K562 (cell line): ENCODE measurements around the gene BANP. TPM values are rescaled to one million over a fixed set of nuclear protein-coding genes. Genes with fewer than 3 reads are reported as not detected.

Source experiments
- ATAC-seq: fragments of 200-7000 bp; cut with Tn5 transposase; 3 replicates; pipeline ENCODE4 v1.9.1; 2020; ENCODE audit warnings: moderate library complexity
- BruUV-seq: library from RNA; stranded (reverse); fragments of 400-500 nt; replicated peaks from 2 replicates; lab custom pipeline; 2021; lab: Mats Ljungman, UMichigan
- CTCF ChIA-PET: fragments of 300-600 bp; formaldehyde crosslinking; extraction: SDS; loops from one replicate; lab custom pipeline; 2021; ENCODE audit warnings: low intra/inter-chr PET ratio; lab: Yijun Ruan, JAX
- POLR2A ChIA-PET: fragments of 300-600, 350-650 bp; sonication (Branson Sonifier 250); formaldehyde crosslinking; extraction: SDS; loops from one replicate; lab custom pipeline; 2021; ENCODE audit warnings: antibody characterized with exemption, inconsistent platforms; lab: Yijun Ruan, JAX
- DNase-seq, 4 experiments: peaks; one replicate each; pipeline versions ENCODE4 v3.0.0 to v3.0.0-alpha.2; 2011 to 2018; ENCODE audit warnings: low spot score in 3 of 4, mixed read lengths in 3 of 4; ENCODE audit errors: extremely low read depth in 1 of 4
- FAIRE-seq: peaks from 2 replicates; lab custom pipeline; 2011; peaks lifted over from hg19 to GRCh38; lab: Jason Lieb, UNC
- H2AFZ ChIP-seq: 2 replicates; pipeline ENCODE4 v1.6.0; 2011; ENCODE audit warnings: low read depth, low read length, control low read depth, inconsistent platforms
- H3K27ac ChIP-seq: fragments of 200-600 bp; 3 replicates; pipeline ENCODE4 v1.8.0; 2011; ENCODE audit warnings: low read depth, mild to moderate bottlenecking, control low read depth, inconsistent platforms, low read length, moderate library complexity, mixed read lengths; ENCODE audit errors: extremely low read depth
- H3K27me3 ChIP-seq, 2 experiments: fragments of 300-600 bp in 1 of 2; 2 replicates in 1 of 2; 3 replicates in 1 of 2; pipeline versions ENCODE4 v1.6.0 to v1.8.0; 2011; ENCODE audit warnings: inconsistent platforms in 2 of 2, low read length in 2 of 2, mild to moderate bottlenecking in 1 of 2, mixed read lengths in 1 of 2, moderate library complexity in 1 of 2; ENCODE audit not compliant: control insufficient read depth in 2 of 2, insufficient read depth in 2 of 2
- H3K36me3 ChIP-seq: fragments of 300-600 bp; 3 replicates; pipeline ENCODE4 v1.8.0; 2011; ENCODE audit warnings: mild to moderate bottlenecking, low read length, inconsistent platforms; ENCODE audit not compliant: control insufficient read depth, insufficient read depth
- H3K4me1 ChIP-seq, 2 experiments: fragments of 200-600 bp in 1 of 2; replicated peaks in 1 of 2; 2 replicates in 1 of 2; 3 replicates in 1 of 2; pipeline versions ENCODE4 v1.5.1 to v1.8.0; 2011; ENCODE audit warnings: inconsistent platforms in 2 of 2, low read length in 2 of 2, mild to moderate bottlenecking in 1 of 2, mixed read lengths in 1 of 2, moderate library complexity in 1 of 2; ENCODE audit not compliant: control insufficient read depth in 2 of 2, insufficient read depth in 2 of 2
- H3K4me2 ChIP-seq: 2 replicates; pipeline ENCODE4 v1.6.1; 2011; ENCODE audit warnings: low read length, control low read depth, inconsistent platforms, mixed read lengths; ENCODE audit not compliant: insufficient read depth
- H3K4me3 ChIP-seq: fragments of 200-600 bp; sonication (generic), shearing (Covaris generic); 2 replicates; pipeline ENCODE4 v1.5.1; 2016; ENCODE audit warnings: control low read depth, inconsistent platforms
- H3K79me2 ChIP-seq: fragments of 200-600 bp; 3 replicates; pipeline ENCODE4 v1.8.0; 2011; ENCODE audit warnings: low read length, inconsistent platforms; ENCODE audit not compliant: control insufficient read depth, insufficient read depth
- H3K9ac ChIP-seq, 2 experiments: 2 replicates each; pipeline versions ENCODE4 v1.6.0 to v1.6.1; 2011; ENCODE audit warnings: low read depth in 2 of 2, low read length in 2 of 2, control low read depth in 1 of 2, inconsistent platforms in 1 of 2, mild to moderate bottlenecking in 1 of 2, mixed read lengths in 1 of 2; ENCODE audit not compliant: insufficient read depth in 1 of 2
- H3K9me1 ChIP-seq: one replicate; pipeline ENCODE4 v1.6.0; 2011; ENCODE audit warnings: inconsistent platforms, mild to moderate bottlenecking, low read length, moderate library complexity; ENCODE audit not compliant: control insufficient read depth, insufficient read depth
- H3K9me3 ChIP-seq: replicated peaks from 2 replicates; pipeline ENCODE4 v1.5.1; 2011; ENCODE audit warnings: low read depth, low read length, inconsistent platforms; ENCODE audit not compliant: control insufficient read depth, insufficient read depth
- H4K20me1 ChIP-seq: replicated peaks from 2 replicates; pipeline ENCODE4 v1.6.1; 2011; ENCODE audit warnings: low read length, inconsistent platforms, mixed read lengths; ENCODE audit not compliant: control insufficient read depth, insufficient read depth
- BCOR ChIP-seq: fragments of 450-650 bp; IDR thresholded peaks from 2 replicates; pipeline ENCODE4 v1.6.1; 2016
- HNRNPUL1 ChIP-seq: fragments of 200-400 bp; formaldehyde crosslinking; IDR thresholded peaks from 2 replicates; pipeline ENCODE4 v1.6.1; 2017; ENCODE audit warnings: low read length
- NFE2L1 ChIP-seq: fragments of 450-650 bp; IDR thresholded peaks from 2 replicates; pipeline ENCODE4 v1.6.1; 2016; ENCODE audit warnings: missing genetic modification characterization, low read depth, mild to moderate bottlenecking, missing compliant biosample characterization, moderate library complexity, borderline replicate concordance
- SIRT6 ChIP-seq: IDR thresholded peaks from one replicate; pipeline ENCODE4 v1.6.1; 2012; ENCODE audit warnings: low read depth, mild to moderate bottlenecking, control low read depth, inconsistent platforms, low read length, moderate library complexity
- SLC30A9 ChIP-seq: fragments of 250-450 bp; sonication (Bioruptor Pico); IDR thresholded peaks from 2 replicates; pipeline ENCODE4 v1.8.0; 2022; ENCODE audit warnings: mild to moderate bottlenecking, moderate library complexity
- WGBS: fragments of 100-300 bp; shearing (Covaris generic); methylation state at CpG from one replicate; pipeline ENCODE4 v1.1.6; 2016; ENCODE audit warnings: low coverage, mixed read lengths; ENCODE audit not compliant: insufficient coverage; ENCODE audit errors: missing lambda C conversion rate; 5-methylcytosine and 5-hydroxymethylcytosine counted together
- in situ Hi-C: fragments of 300-500 bp; cut with MboI; formaldehyde crosslinking; loops from 4 replicates; pipeline ENCODE4 v1.15.0; 2018; ENCODE audit warnings: inconsistent platforms, mixed read lengths
- intact Hi-C: fragments of 100-400 bp; cut with micrococcal nuclease; formaldehyde crosslinking; loops from 2 replicates; pipeline ENCODE4 v1.14.2; 2022
- polyA plus RNA-seq, 8 experiments: library from polyadenylated mRNA; depleted of rRNA in 4 of 8; stranded (reverse) in 5 of 8; unstranded in 3 of 8; fragments of >200 nt; fragmentation: Nextera tagmentation in 2 of 8; fragmentation: Illumina TruSeq in 1 of 8; extraction: Ambion mirVana in 2 of 8; extraction: Trizol in 1 of 8; gene quantifications; 2 replicates each; pipeline versions ENCODE4 v1.2.1 to v1.2.3, GENCODE V29; 2011 to 2014; ENCODE audit warnings: inconsistent platforms in 1 of 8, missing spikeins in 1 of 8
- total RNA-seq, 7 experiments: library from RNA; depleted of rRNA in 6 of 7; stranded (reverse); fragments of >200 nt in 6 of 7; fragmentation: Illumina TruSeq in 2 of 7; extraction: Trizol in 2 of 7; gene quantifications; 2 replicates each; pipeline versions ENCODE4 v1.2.1 to v1.2.3, GENCODE V29; 2011 to 2021; ENCODE audit warnings: low replicate concordance in 1 of 7

Gene BANP
- total and polyA plus RNA-seq, 9 of the 15 experiments (the other 6 are each of a cell fraction or from before 2014, with no cell fraction given): 4.6 to 22.1 (median 15.6) TPM

GRCh38 chr16:88071908-88072307 lies 120.7 kb downstream of the BANP start:
- H3K27ac ChIP-seq: no peak overlapping the region
- no peaks in the 10 kb centered on the region for H4K20me1 ChIP-seq
- ChIA-PET CTCF (no interaction called here), POLR2A (interaction anchor here (0.7 kb wide), 1 partner anchor 712 kb away, joined by 4 read pairs; no protein-coding TSS in a partner anchor)
- no peak overlapping the region for H3K9ac ChIP-seq
- TF ChIP-seq BCOR (no peak), NFE2L1 (no peak)
- H2AFZ ChIP-seq: no peak overlapping the region
- no peaks in the 10 kb centered on the region for H3K79me2 ChIP-seq
- H3K36me3 ChIP-seq: peaks cover 8% of the 10 kb centered on the region; the same call in 1 of the 3 replicates
- H3K9me1 ChIP-seq: peaks cover 6% of the 10 kb centered on the region
- H3K4me1 ChIP-seq: peaks cover 0 to 8% of the 10 kb centered on the region in 2 experiments; a peak in 1 of 5 replicates
- WGBS: 93% methylated on average over 21 of the region's 33 CpGs
- no peak overlapping the region for H3K4me2 ChIP-seq
- in situ Hi-C loops: no loop called here
- DNase-seq: no peak
- no peaks in the 10 kb centered on the region for H3K27me3 ChIP-seq
- ATAC-seq: no peak
- no TSS peak for BruUV-seq
- no peaks in the 10 kb centered on the region for H3K9me3 ChIP-seq
- H3K4me3 ChIP-seq: no peak overlapping the region
- intact Hi-C loops: no loop called here
- no peak for FAIRE-seq

- no peak for FAIRE-seq
- no peak for ATAC-seq
These were observed 121.4 kb downstream of the BANP start for GRCh38 chr16:88072571-88073001.

More at GRCh38 chr16:88072571-88073001, 121.4 kb downstream of the BANP start:
- H3K4me3 ChIP-seq: no peak overlapping the region
- no peak overlapping the region for H3K4me2 ChIP-seq
- ChIA-PET POLR2A (interaction anchor here (0.7 kb wide), 1 partner anchor 711 kb away, joined by 4 read pairs; no protein-coding TSS in a partner anchor), CTCF (no interaction called here)
- no peaks in the 10 kb centered on the region for H4K20me1 ChIP-seq
- no peak overlapping the region for H2AFZ ChIP-seq
- H3K27me3 ChIP-seq: no peaks in the 10 kb centered on the region
- H3K36me3 ChIP-seq: peaks cover 8% of the 10 kb centered on the region; the same call in 1 of the 3 replicates
- in situ Hi-C loops: no loop called here
- no peak for DNase-seq
- BruUV-seq: no TSS peak
- no peaks in the 10 kb centered on the region for H3K79me2 ChIP-seq
- intact Hi-C loops: no loop called here
- H3K9me3 ChIP-seq: no peaks in the 10 kb centered on the region
- no peak for TF ChIP-seq HNRNPUL1
- no peak for TF ChIP-seq SLC30A9
- no peak for TF ChIP-seq SIRT6
- no peak overlapping the region for H3K9ac ChIP-seq
- H3K27ac ChIP-seq: no peak overlapping the region
- H3K4me1 ChIP-seq: peaks cover 0 to 4% of the 10 kb centered on the region in 2 experiments; a peak in 1 of 5 replicates
- 89% methylated on average over 22 of the region's 23 CpGs for WGBS
- peaks cover 6% of the 10 kb centered on the region for H3K9me1 ChIP-seq
